Karpas-422 (cell line): ENCODE data around the gene FNDC3A. TPM values are rescaled to one million over a fixed set of nuclear protein-coding genes. Genes with fewer than 3 reads are reported as not detected.
A peak's percentile ranks its signal among the peaks of the same experiment; 100 is the strongest.

Experiments used
- DNase-seq: peaks from one replicate; pipeline ENCODE4 v3.0.0-alpha.2; 2015
- H2AFZ ChIP-seq: fragments of 200-600 bp; sonication (generic); 2 replicates; pipeline ENCODE4 v1.6.1; 2014; ENCODE audit warnings: antibody characterized with exemption, low read length, mixed read lengths
- H3K27ac ChIP-seq: fragments of 200-600 bp; sonication (generic); 2 replicates; pipeline ENCODE4 v1.5.1; 2014; ENCODE audit warnings: mild to moderate bottlenecking, low read length, moderate library complexity
- H3K27me3 ChIP-seq: fragments of 200-600 bp; sonication (generic); 2 replicates; pipeline ENCODE4 v1.6.1; 2014; ENCODE audit warnings: low read length, mixed read lengths
- H3K36me3 ChIP-seq: fragments of 200-600 bp; sonication (generic); 2 replicates; pipeline ENCODE4 v1.6.1; 2014; ENCODE audit warnings: low read length, mixed read lengths; ENCODE audit not compliant: insufficient read depth
- H3K4me1 ChIP-seq: fragments of 200-600 bp; sonication (generic); 2 replicates; pipeline ENCODE4 v1.6.1; 2014; ENCODE audit warnings: mild to moderate bottlenecking, low read length, mixed read lengths
- H3K4me2 ChIP-seq: fragments of 200-600 bp; sonication (generic); 2 replicates; pipeline ENCODE4 v1.6.1; 2014; ENCODE audit warnings: low read length, low read depth, mild to moderate bottlenecking; ENCODE audit not compliant: poor library complexity, severe bottlenecking
- H3K4me3 ChIP-seq: fragments of 200-600 bp; sonication (generic); 2 replicates; pipeline ENCODE4 v1.5.1; 2014; ENCODE audit warnings: mild to moderate bottlenecking, antibody characterized with exemption, low read length, mixed read lengths
- H3K79me2 ChIP-seq: fragments of 200-600 bp; sonication (generic); 2 replicates; pipeline ENCODE4 v1.6.1; 2014; ENCODE audit warnings: mild to moderate bottlenecking, low read length, mixed read lengths
- H3K9ac ChIP-seq: fragments of 200-600 bp; sonication (generic); 2 replicates; pipeline ENCODE4 v1.6.0; 2014; ENCODE audit warnings: low read length
- H3K9me2 ChIP-seq: fragments of 200-600 bp; sonication (generic), shearing (Covaris generic); replicated peaks from 2 replicates; pipeline ENCODE4 v1.6.0; 2014; ENCODE audit warnings: mild to moderate bottlenecking, low read length, moderate library complexity; ENCODE audit not compliant: insufficient read depth
- H3K9me3 ChIP-seq: fragments of 300-700, 200-600 bp; sonication (generic); 2 replicates; pipeline ENCODE4 v1.6.1; 2014; ENCODE audit warnings: low read length, mixed read lengths
- H4K20me1 ChIP-seq: fragments of 200-600 bp; sonication (generic); 2 replicates; pipeline ENCODE4 v1.6.1; 2014; ENCODE audit warnings: mild to moderate bottlenecking, antibody characterized with exemption, low read length, low read depth; ENCODE audit not compliant: insufficient read depth
- total RNA-seq: library from RNA; depleted of rRNA; stranded (reverse); fragments of >200 nt; shearing (Covaris generic); gene quantifications from 2 replicates; pipeline ENCODE4 v1.2.3, GENCODE V29; 2014; ENCODE audit warnings: low replicate concordance

Gene FNDC3A
- total RNA-seq, 1 experiment from 2014 or later: 36.0 TPM

- H3K4me3 ChIP-seq: no peak overlapping the region
- peak; percentile 60 for DNase-seq
Observed at GRCh38 chr13:49086722-49087121, 111.0 kb downstream of the FNDC3A start.

GRCh38 chr13:49093376-49093775, 117.7 kb downstream of the FNDC3A start:
- Histone ChIP-seq H3K4me1 (peaks cover 28% of the 10 kb centered on the region), H3K36me3 (no peaks in the 10 kb centered on the region), H3K27ac (no peak overlapping the region), H3K9me2 (no peaks in the 10 kb centered on the region), H3K27me3 (no peaks in the 10 kb centered on the region), H3K4me3 (no peak overlapping the region), H3K9ac (no peak overlapping the region), H3K4me2 (no peak overlapping the region), H2AFZ (no peak overlapping the region), H3K79me2 (no peaks in the 10 kb centered on the region), H3K9me3 (no peaks in the 10 kb centered on the region), H4K20me1 (no peaks in the 10 kb centered on the region)
- no peak for DNase-seq

More at GRCh38 chr13:49086722-49087121, 111.0 kb downstream of the FNDC3A start:
- Histone ChIP-seq H3K4me2 (peak overlapping the region; percentile 32), H4K20me1 (no peaks in the 10 kb centered on the region), H3K4me1 (peaks cover 39% of the 10 kb centered on the region), H3K9me3 (no peaks in the 10 kb centered on the region), H2AFZ (no peak overlapping the region), H3K9ac (no peak overlapping the region), H3K27me3 (no peaks in the 10 kb centered on the region), H3K79me2 (no peaks in the 10 kb centered on the region), H3K9me2 (no peaks in the 10 kb centered on the region), H3K36me3 (no peaks in the 10 kb centered on the region), H3K27ac (no peak overlapping the region)

- H3K4me3 ChIP-seq: peak overlapping the region; percentile 4; the same call in 1 of the 2 replicates
- H3K79me2 ChIP-seq: no peaks in the 10 kb centered on the region
- H2AFZ ChIP-seq: no peak overlapping the region
- no peaks in the 10 kb centered on the region for H3K9me3 ChIP-seq
- peak overlapping the region; percentile 52 for H3K4me2 ChIP-seq
- H3K9ac ChIP-seq: 0 out of 2 replicates have a peak overlapping the region, but pooled peaks have one; percentile 18
- peak overlapping the region; percentile 39 for H3K27ac ChIP-seq
- H4K20me1 ChIP-seq: no peaks in the 10 kb centered on the region
- H3K36me3 ChIP-seq: no peaks in the 10 kb centered on the region
- H3K27me3 ChIP-seq: no peaks in the 10 kb centered on the region
- H3K9me2 ChIP-seq: no peaks in the 10 kb centered on the region
- no peak for DNase-seq
- peaks cover 35% of the 10 kb centered on the region for H3K4me1 ChIP-seq
Observed at GRCh38 chr13:49097374-49097773, 121.7 kb downstream of the FNDC3A start.

- Histone ChIP-seq H3K4me2 (peak overlapping the region; percentile 52), H3K9me2 (no peaks in the 10 kb centered on the region), H3K9ac (no peak overlapping the region)
Observed at GRCh38 chr13:49098198-49098597, 122.5 kb downstream of the FNDC3A start.

GRCh38 chr13:49098771-49099512, 123.2 kb downstream of the FNDC3A start:
- Histone ChIP-seq H3K79me2 (no peaks in the 10 kb centered on the region), H3K9me3 (no peaks in the 10 kb centered on the region), H2AFZ (no peak overlapping the region), H3K27me3 (no peaks in the 10 kb centered on the region), H3K4me2 (peak overlapping the region; percentile 52), H4K20me1 (no peaks in the 10 kb centered on the region), H3K4me3 (no peak overlapping the region), H3K9me2 (no peaks in the 10 kb centered on the region), H3K27ac (no peak overlapping the region), H3K36me3 (no peaks in the 10 kb centered on the region), H3K9ac (no peak overlapping the region), H3K4me1 (peaks cover 35% of the 10 kb centered on the region)
- peak; percentile 64 for DNase-seq

More at GRCh38 chr13:49098198-49098597, 122.5 kb downstream of the FNDC3A start:
- peaks cover 35% of the 10 kb centered on the region for H3K4me1 ChIP-seq
- H3K4me3 ChIP-seq: no peak overlapping the region
- no peak for DNase-seq
- H4K20me1 ChIP-seq: no peaks in the 10 kb centered on the region
- H2AFZ ChIP-seq: no peak overlapping the region
- no peak overlapping the region for H3K27ac ChIP-seq
- no peaks in the 10 kb centered on the region for H3K27me3 ChIP-seq
- no peaks in the 10 kb centered on the region for H3K79me2 ChIP-seq
- H3K9me3 ChIP-seq: no peaks in the 10 kb centered on the region
- H3K36me3 ChIP-seq: no peaks in the 10 kb centered on the region

GRCh38 chr13:49099513-49099877, 123.8 kb downstream of the FNDC3A start:
- no peak overlapping the region for H3K27ac ChIP-seq
- H3K36me3 ChIP-seq: no peaks in the 10 kb centered on the region

GRCh38 chr13:49100637-49101570, 125.2 kb downstream of the FNDC3A start:
- Histone ChIP-seq H3K4me2 (no peak overlapping the region), H3K9me3 (no peaks in the 10 kb centered on the region), H2AFZ (no peak overlapping the region), H3K4me1 (peaks cover 32% of the 10 kb centered on the region), H4K20me1 (no peaks in the 10 kb centered on the region), H3K4me3 (no peak overlapping the region), H3K9ac (no peak overlapping the region), H3K79me2 (no peaks in the 10 kb centered on the region), H3K36me3 (no peaks in the 10 kb centered on the region), H3K27ac (no peak overlapping the region), H3K27me3 (no peaks in the 10 kb centered on the region), H3K9me2 (no peaks in the 10 kb centered on the region)
- no peak for DNase-seq

More at GRCh38 chr13:49099513-49099877, 123.8 kb downstream of the FNDC3A start:
- Histone ChIP-seq H3K4me3 (no peak overlapping the region), H3K4me1 (peaks cover 35% of the 10 kb centered on the region), H3K79me2 (no peaks in the 10 kb centered on the region), H3K4me2 (no peak overlapping the region), H3K9me3 (no peaks in the 10 kb centered on the region), H3K9ac (no peak overlapping the region), H3K9me2 (no peaks in the 10 kb centered on the region), H3K27me3 (no peaks in the 10 kb centered on the region), H4K20me1 (no peaks in the 10 kb centered on the region), H2AFZ (no peak overlapping the region)
- no peak for DNase-seq

- no peaks in the 10 kb centered on the region for H4K20me1 ChIP-seq
- H3K4me1 ChIP-seq: peaks cover 29% of the 10 kb centered on the region
- no peak overlapping the region for H3K27ac ChIP-seq
- no peaks in the 10 kb centered on the region for H3K9me3 ChIP-seq
- H2AFZ ChIP-seq: no peak overlapping the region
- H3K9ac ChIP-seq: no peak overlapping the region
- H3K4me2 ChIP-seq: no peak overlapping the region
- no peaks in the 10 kb centered on the region for H3K36me3 ChIP-seq
- no peaks in the 10 kb centered on the region for H3K27me3 ChIP-seq
- no peak for DNase-seq
- 0 out of 2 replicates have a peak, but pooled peaks cover 8% of the 10 kb centered on the region for H3K9me2 ChIP-seq
- peaks cover 31% of the 10 kb centered on the region for H3K79me2 ChIP-seq
- H3K4me3 ChIP-seq: no peak overlapping the region
Observed at GRCh38 chr13:49108196-49108595, 132.5 kb downstream of the FNDC3A start.
